Posterior cingulate gyrus (tissue), 11 donors: ENCODE results near the gene FNBP1L.
"Not testable (repeated sequence)": the region's sequence is repeated elsewhere in the genome, so short reads cannot be mapped to it uniquely, and the experiment has no call there.

ENCODE experiments used
- DNase-seq, 10 donors: peaks; one replicate each; pipeline versions ENCODE4 v3.0.0 to v3.0.0-alpha.2; 2020 to 2021; ENCODE audit warnings: mixed read lengths in 3 of 10
- intact Hi-C: fragments of 100-400 bp; cut with DNase I; formaldehyde crosslinking; loops from one replicate; pipeline ENCODE4 v1.15.1; 2023

FNBP1L gene

DNA sequence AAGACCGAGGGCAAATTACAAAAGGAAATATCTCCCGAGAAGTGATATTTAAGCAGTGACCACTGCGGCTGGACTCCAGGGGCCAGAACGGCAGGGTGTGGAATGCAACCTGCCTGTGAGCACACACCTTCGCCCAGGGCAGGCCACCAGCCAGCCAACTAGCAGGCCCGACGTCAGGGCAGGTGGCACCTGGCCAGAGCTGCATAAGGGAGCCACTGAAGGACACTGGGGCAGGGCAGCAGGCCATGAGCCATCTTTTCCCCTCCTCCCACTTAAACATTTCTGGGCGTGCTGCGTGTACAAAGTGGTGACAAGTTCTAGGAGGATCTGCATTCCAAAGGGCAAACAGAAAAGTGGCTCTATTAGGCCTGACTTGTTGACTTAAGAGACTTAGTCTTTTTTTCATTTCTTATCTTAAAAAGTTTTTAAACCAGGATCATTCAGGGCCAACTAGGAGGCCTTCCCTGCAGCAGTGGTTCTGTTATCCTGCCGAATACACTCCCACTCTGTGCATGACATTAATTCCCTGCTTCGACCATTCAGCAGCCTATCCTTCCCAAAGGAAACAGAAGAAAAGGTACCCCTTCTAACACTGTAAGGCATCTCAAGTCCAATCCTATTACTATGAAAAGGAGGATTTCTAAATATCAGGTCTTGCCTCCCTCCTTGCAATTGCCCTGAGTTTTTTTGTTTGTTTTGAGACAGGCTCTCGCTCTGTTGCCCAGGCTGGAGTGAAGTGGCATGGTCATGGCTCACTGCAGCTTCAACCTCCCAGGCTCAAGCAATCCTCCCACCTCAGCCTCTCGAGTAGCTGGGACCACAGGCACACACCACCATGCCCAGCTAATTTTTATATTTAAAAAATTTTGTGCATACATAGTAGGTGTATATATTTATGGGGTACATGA is 137.4 kb downstream of the FNBP1L start:
- DNase-seq: peak in 1 of 10 donors; percentile 37
- intact Hi-C loops: no loop called here

DNA sequence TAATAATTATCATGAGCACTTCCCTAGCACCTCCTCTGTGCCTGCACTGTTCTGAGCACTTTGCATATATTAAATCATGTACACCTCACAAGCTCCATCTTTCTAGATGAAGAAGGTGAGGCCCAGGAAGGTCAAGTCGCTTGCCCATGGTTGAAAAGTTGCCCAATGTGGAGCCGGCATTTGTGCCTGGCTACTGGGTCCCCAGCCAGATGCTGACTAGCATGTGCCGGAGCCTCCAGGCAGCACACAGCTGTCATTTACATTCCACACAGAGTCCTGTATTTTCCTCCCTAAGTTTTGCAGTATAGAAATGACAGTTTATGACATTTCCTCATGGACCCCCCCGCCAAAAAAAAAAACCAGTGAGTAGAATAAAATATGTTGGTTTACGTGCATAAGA is 139.4 kb downstream of the FNBP1L start:
- intact Hi-C loops: no loop called here
- no peak for DNase-seq

DNA sequence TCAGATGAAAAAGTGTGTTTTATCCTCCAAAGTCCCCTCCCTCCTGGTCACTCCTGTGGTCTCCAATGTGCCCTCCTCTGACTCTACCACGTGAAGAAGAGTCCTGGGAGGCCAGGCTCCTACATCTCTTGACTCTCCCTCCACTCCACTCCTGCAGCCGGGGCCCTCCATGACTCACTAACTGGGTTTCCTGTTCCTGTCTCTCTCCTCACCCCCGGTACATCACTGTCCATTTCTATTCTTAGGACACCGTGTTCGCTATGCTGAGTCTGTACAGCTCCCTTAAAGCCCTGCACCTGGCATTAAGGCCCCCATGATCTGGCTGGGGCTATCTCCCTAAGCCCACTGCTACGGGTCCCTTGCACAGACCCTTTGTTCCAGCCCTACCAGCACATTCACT is 140.3 kb downstream of the FNBP1L start:
- DNase-seq: no peak
- intact Hi-C loops: no loop called here

GRCh38 chr1:93588955-93589354 is 141.0 kb downstream of the FNBP1L start:
- intact Hi-C loops: no loop called here
- no peak for DNase-seq

- DNase-seq: not testable (repeated sequence)
These were observed 143.4 kb downstream of the FNBP1L start for GRCh38 chr1:93591291-93591675.

DNA sequence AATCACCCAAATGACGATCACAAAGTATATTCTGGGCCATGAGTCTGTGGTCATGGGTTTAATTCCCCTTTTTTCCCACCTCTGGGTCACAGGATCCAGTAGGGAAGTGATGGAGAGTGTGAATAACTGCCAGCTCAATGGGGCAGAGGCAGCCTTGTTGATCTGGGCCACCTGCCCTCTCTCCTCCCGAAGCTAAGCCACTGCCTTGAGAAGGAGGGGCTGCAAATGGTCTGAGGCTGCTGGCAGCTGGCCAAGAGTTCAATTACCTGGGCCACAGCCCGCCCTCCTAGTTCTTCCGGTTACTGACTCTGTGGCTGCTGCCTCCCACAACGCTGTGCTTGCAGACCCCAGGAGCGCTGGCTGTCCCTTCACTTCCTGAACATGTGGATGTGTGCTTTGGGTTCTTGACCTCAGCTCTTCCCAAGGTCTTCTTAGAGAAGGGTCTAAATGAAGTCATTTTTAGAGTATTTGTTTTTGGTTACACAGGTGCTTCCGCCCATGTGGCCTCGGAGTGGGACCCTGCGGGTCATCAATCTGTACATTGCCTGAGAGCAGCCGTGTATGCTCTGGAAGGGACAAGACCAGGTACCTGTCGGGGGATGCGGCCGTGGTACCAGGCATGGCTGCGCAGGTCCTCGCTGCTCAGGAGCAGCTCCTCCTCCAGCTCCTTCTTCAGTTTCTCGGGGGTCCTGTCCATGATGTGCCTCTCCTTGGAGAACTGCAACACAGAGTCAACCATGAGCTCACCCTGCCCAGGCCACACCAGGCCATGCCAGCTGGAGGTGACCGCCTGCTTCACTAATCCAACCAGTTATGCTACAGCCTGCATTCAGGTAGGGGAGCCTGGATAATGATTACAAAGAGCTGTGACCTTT is 144.0 kb downstream of the FNBP1L start:
- intact Hi-C loops: no loop called here
- DNase-seq: no peak

More at GRCh38 chr1:93591291-93591675, 143.4 kb downstream of the FNBP1L start:
- intact Hi-C loops: not testable (repeated sequence)

DNA sequence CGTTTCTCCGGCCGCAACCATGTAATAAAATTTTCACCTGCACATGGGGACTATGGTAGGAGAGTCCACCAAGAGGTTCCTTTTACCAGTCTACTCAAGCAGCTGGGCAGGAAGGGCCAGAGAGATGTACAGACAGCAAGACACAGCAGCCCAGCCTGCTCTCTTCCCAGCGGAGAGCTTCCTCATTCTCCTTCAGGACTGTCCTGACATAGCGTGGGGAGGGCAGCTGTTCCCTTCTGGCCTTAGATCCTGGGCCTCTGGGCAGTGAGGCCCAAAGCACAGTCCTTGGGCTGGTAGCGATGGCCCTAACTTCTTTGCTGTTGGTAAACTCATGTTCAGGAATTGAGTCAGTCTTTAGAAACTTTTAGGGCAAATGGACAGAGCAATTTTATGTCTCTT is 144.6 kb downstream of the FNBP1L start:
- no peak for DNase-seq
- intact Hi-C loops: no loop called here

- intact Hi-C loops: no loop called here
- DNase-seq: no peak
These were observed 146.1 kb downstream of the FNBP1L start for GRCh38 chr1:93593854-93594602.

DNA sequence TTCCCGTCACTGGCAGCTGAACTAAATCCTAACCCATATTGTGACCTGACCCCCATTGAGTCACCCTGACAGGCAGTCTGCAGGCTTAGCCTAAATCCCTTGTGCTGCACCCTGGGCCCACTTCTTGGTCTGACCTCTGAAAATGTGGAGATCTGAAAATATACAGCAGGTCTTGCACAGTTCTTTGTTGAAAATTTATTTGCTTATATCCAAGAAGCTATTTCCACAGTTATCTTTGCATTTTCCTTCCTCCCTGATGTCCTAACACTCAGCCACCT is 146.6 kb downstream of the FNBP1L start:
- no peak for DNase-seq
- intact Hi-C loops: no loop called here

- intact Hi-C loops: no loop called here
- peak in 1 of 10 donors; percentile 86 for DNase-seq
These were observed 147.3 kb downstream of the FNBP1L start for GRCh38 chr1:93595266-93595665.

GRCh38 chr1:93595743-93596142 is 147.8 kb downstream of the FNBP1L start:
- no peak for DNase-seq
- intact Hi-C loops: no loop called here

DNA sequence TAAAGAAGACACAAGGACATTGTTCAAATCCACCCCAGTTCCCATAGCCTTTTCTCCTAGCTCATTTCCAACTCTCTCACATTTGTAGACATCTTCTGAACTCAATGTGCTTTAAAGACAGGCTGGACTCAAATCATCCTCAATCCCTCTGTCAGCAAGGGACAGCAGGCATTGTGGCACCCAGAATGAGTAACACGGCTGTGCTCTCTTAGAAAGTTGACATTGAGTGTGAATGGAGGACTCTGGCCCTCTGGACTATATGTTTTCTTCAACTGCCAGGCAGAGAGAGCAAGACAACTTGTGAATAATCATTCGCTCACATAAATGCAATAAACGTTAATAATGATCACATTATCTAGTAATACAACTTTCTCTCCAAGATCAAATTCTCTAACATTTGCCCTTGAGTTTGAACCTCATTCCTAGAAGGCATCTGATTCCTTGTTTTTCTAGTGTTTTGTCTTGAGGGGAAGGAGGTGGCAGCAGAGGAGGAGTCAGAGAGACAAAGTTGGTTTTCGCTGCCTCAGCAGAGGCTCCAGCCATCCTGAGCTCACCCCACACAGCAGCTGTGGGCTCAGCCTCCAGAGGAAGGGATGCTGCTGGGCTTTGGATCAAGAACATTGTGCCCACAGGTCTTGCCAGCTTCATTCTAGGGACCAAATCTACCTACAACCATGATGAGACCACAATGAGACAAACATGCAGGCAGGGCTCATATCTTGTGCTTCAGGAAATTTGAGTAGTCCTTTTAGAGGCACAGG is 148.6 kb downstream of the FNBP1L start:
- intact Hi-C loops: no loop called here

DNA sequence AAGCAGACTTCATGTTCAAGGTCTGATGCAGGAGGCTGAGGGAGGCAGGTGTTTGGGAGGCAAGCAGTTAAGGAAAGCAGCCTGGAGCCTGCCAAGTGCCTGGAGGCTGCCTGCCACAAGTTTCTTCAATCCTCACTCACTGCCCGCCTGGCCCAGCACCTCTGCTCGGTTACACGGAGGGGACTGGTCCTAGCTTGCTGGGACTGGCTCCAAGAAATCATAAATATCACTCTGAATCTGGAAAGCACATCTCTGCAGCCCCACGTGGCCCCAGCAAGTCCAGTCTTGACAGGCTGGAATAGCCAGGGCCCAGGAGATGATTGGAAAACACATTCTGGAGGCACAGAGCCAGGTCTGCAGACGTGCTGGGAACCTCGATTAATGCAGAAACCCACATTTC is 149.8 kb downstream of the FNBP1L start:
- peak in 3 of 10 donors; percentile 26 to 76 (median 45) for DNase-seq
- intact Hi-C loops: no loop called here

More for the DNA sequence above, 148.6 kb downstream of the FNBP1L start:
- DNase-seq: no peak

- intact Hi-C loops: no loop called here
- peak in 1 of 10 donors; percentile 59 for DNase-seq
These were observed 150.5 kb downstream of the FNBP1L start for GRCh38 chr1:93598396-93598795.

DNA sequence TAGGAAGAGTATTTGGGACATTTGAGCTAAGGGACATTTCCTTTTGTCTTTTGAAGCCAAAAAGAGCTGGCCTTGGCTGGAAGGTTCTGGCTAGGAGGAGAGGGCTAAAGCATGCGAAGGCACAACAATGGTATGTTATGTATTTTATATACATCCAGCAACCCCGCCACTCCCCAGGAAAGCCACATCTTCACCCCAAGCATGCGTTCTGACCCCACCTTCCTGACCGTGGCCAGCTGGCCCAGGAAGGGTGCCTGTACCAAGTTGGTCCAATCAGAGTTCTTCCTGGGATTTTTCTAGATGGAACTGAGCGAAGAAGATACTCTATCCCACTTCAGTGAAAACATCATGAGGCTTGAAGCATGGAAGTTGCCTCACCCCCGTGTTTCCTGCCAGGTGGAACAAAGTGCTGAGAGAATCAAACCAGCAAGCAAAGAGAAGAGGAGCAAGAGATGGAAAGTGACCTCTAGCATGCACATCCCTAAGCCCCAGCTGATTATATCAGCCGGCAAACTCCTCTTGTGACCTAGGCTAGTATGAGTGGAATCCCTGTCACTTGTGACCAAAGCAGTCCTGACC is 151.0 kb downstream of the FNBP1L start:
- peak in 1 of 10 donors; percentile 55 for DNase-seq
- intact Hi-C loops: no loop called here

DNA sequence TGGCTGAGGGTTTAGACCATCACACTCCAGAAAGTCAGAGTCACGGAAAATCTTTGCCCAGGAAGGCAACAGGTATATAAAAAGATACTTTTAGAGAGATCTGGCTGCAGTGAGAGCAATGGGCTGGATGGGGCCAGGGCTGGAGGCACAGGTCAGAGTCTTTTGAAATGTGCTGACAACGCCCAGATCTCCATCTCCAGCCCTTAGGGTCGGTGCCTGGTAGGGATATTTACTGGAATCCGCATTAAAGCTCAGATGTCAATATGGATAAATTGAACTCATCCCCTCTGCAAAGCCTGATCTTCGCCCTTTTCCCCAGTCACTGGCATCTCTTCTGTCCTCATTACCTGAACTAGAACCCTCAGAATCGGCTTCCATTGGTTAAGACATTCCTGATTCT is 151.6 kb downstream of the FNBP1L start:
- DNase-seq: peak in 1 of 10 donors; percentile 20
- intact Hi-C loops: no loop called here

DNA sequence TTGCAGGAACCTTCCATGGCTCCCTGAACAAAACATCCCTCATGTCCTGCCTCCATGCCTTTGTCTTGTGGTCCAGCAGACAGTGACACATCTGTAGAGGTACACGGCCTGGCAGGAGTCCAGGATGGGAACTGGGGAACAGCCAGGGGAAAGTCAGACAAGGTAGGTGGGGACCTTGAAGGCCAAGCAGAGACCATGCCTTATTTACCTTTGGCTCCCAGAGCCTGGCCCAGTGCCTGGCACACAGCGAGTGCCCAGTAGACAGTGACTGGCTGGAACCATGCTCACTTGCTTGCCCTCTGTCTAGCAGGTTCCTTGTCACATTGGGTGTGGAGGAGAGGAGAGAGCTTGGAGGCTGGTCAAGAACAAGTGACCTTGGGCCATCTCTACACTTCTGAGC is 152.7 kb downstream of the FNBP1L start:
- intact Hi-C loops: no loop called here
- no peak for DNase-seq

DNA sequence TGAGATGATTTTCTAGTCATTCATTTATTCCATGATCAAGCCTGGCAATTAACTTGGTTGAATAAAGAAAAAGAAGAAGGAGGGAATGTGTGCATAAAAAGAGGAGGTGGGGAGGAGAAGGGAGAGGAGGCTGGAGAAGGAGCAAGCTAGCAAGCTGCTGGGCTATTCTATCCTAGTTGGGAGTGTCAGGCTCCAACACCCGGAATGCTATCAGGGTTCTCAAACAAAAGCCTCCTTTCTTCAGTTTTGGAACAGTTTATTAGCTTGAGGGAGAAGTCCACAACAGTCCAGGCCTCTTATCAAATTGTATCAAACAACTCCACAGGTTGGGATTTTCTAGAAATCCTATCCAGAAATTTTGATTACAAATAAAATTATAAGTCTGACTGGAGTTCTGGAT is 153.8 kb downstream of the FNBP1L start:
- DNase-seq: no peak
- intact Hi-C loops: no loop called here

- intact Hi-C loops: no loop called here
- DNase-seq: no peak
These were observed 154.2 kb downstream of the FNBP1L start for GRCh38 chr1:93602101-93602500.

GRCh38 chr1:93603106-93603505 is 155.2 kb downstream of the FNBP1L start:
- intact Hi-C loops: no loop called here

More at GRCh38 chr1:93603106-93603505, 155.2 kb downstream of the FNBP1L start:
- no peak for DNase-seq
